ENCODE measurements around the gene CRISPLD2. TPM values are rescaled to one million over a fixed set of nuclear protein-coding genes. Genes with fewer than 3 reads are reported as not detected.
"Not testable (repeated sequence)": the region's sequence is repeated elsewhere in the genome, so short reads cannot be mapped to it uniquely, and the experiment has no call there.

The CRISPLD2 gene
- total RNA-seq, 4 donors from 2014 or later, result 19.6 to 319 (median 84.3) TPM

DNA sequence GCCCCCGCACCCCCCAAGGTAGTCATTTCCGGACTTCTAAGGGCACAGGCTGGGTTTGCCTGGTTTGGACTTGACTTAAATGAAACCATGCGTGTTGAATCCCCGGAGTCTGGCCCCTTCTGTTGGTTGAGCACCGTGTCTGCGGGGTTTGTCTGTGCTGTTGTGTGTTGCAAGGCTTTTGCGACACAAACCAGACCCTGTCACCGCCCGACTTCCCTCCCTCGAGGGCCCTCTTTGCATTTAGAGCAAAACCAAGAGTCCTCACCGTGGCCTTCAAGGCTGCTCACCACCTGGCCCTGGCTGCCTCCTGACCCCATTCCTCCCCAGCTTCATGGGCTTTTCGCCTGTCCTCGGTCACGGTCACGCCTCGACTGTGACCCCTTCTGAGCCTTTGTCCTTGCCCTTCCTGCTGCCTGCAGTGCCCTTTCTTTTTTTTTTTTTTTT lies 7.4 kb downstream of the CRISPLD2 start:
- DNase-seq, result no peak

DNA sequence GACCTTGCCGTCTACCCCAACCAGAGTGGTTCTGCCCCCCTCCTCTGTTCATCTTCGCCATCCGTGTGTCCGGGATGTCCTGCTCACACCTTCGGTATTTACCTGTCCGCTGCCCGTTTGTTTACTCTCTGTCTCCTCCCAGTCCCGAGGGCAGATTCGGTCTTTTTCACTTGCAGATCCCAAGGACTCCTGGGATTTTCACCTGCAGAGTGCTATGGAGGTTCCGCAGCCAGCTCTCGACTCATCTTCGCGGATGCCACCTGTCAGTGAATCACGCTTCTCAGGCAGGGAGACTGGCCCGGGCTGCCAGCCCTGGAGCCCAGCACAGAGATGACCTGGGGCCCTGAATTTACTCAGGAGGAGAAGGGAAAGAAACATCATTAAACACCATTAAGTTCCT lies 8.1 kb downstream of the CRISPLD2 start:
- Histone ChIP-seq H3K27ac (peak overlapping the region; percentile 60 to 92 (median 68)), H3K36me3 (no peaks in the 10 kb centered on the region), H3K4me3 (no peak overlapping the region), H3K4me1 (peaks cover 0 to under 1% (median 0%) of the 10 kb centered on the region in 4 donors), H3K27me3 (no peaks in the 10 kb centered on the region), H3K9me3 (no peaks in the 10 kb centered on the region)
- DNase-seq, result no peak
- TF ChIP-seq POLR2A (IDR thresholded peaks at IDR 0.05), result no peak
- no peak for TF ChIP-seq CTCF (IDR thresholded peaks at IDR 0.05)

More for the DNA sequence above, 7.4 kb downstream of the CRISPLD2 start:
- Histone ChIP-seq H3K4me1 (no peaks in the 10 kb centered on the region), H3K27me3 (no peaks in the 10 kb centered on the region), H3K36me3 (no peaks in the 10 kb centered on the region), H3K27ac (peak overlapping the region; percentile 59 to 92 (median 69)), H3K4me3 (no peak overlapping the region), H3K9me3 (no peaks in the 10 kb centered on the region)
- TF ChIP-seq POLR2A (IDR thresholded peaks at IDR 0.05) (no peak), CTCF (IDR thresholded peaks at IDR 0.05) (no peak)

DNA sequence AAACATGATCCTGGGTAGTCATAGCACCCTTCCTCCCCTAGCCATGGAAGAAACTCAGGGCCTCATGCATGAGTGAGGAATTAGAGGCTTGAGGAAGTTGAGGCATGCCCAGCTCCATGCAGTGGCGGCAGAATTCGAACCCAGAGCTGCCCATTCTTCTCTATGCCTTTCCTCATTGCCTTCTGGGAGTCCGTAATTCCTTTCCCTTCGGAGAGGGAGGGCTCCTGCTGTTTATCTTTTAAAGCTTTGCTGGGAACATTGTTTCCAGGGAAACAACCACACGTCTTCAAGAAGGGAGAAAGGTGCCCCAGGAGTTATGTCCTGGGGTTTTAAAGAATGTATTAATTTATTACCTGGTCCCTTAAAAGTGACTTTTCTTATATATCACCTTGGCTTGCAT lies 8.5 kb downstream of the CRISPLD2 start:
- peak overlapping the region; percentile 60 to 92 (median 68) for H3K27ac ChIP-seq
- no peak overlapping the region for H3K4me3 ChIP-seq
- H3K9me3 ChIP-seq, result no peaks in the 10 kb centered on the region
- no peak for TF ChIP-seq CTCF (IDR thresholded peaks at IDR 0.05)
- no peak for TF ChIP-seq POLR2A (IDR thresholded peaks at IDR 0.05)
- H3K4me1 ChIP-seq, result peaks cover 0 to 4% (median 0%) of the 10 kb centered on the region in 4 donors
- H3K27me3 ChIP-seq, result no peaks in the 10 kb centered on the region
- no peak for DNase-seq
- H3K36me3 ChIP-seq, result no peaks in the 10 kb centered on the region

DNA sequence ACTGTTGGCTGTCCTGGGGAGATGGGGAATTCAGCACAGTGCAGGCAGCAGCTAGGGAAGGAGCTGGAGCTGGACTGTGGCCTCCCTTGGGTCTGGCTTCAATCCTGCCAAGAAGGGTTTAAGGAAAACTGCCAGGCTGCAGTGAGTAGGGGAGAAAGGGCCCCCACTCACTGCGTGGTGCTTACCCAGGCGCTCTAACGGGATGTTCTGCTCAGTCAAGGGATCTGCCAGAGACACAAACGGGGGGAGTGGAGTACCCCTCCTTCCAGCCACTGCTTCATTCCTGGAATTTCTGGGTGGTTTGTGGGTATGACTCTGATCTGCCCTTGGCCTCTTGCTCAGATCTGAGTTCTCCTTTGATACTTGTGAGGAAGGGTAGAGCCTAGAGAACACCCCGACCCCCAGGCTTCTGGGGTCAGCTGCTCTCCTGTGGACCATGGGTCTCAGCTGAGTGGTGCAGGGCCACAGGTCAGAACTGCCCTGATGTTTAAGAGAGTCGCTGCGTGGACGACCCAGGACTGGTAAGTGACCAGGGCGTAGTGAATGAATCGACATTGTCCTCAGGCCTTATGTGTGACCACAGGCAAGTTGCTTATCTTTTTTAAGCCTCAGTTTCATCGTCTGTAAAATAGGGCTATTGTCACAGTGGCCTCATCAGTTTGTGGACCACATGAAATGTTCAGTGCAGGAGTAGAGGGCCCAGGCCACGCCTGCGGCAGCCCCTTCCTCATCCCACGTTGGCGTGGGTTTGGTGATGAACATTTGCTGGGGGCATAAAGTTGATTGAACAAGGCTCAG lies 9.6 kb downstream of the CRISPLD2 start:
- TF ChIP-seq POLR2A (IDR thresholded peaks at IDR 0.05) (peak in 1 of 2 donors; percentile 25), CTCF (IDR thresholded peaks at IDR 0.05) (no peak)
- H3K4me3 ChIP-seq, result no peak overlapping the region
- peak overlapping the region; percentile 46 to 92 (median 66) for H3K27ac ChIP-seq
- H3K36me3 ChIP-seq, result no peaks in the 10 kb centered on the region
- peaks cover 0 to 14% (median 0%) of the 10 kb centered on the region in 4 donors for H3K4me1 ChIP-seq
- no peak for DNase-seq
- H3K27me3 ChIP-seq, result no peaks in the 10 kb centered on the region
- H3K9me3 ChIP-seq, result no peaks in the 10 kb centered on the region

- H3K4me1 ChIP-seq, result peaks cover 0 to 18% (median 0%) of the 10 kb centered on the region in 4 donors
- TF ChIP-seq POLR2A (IDR thresholded peaks at IDR 0.05) (no peak), CTCF (IDR thresholded peaks at IDR 0.05) (no peak)
- no peaks in the 10 kb centered on the region for H3K27me3 ChIP-seq
- H3K27ac ChIP-seq, result peak overlapping the region; percentile 62 to 92 (median 74)
- H3K4me3 ChIP-seq, result no peak overlapping the region
- no peak for DNase-seq
- no peaks in the 10 kb centered on the region for H3K9me3 ChIP-seq
- H3K36me3 ChIP-seq, result no peaks in the 10 kb centered on the region
These were observed 11.1 kb downstream of the CRISPLD2 start for GRCh38 chr16:84830765-84831384.

GRCh38 chr16:84831728-84832127 lies 11.9 kb downstream of the CRISPLD2 start:
- peaks cover 0 to 18% (median 0%) of the 10 kb centered on the region in 4 donors for H3K4me1 ChIP-seq
- H3K27me3 ChIP-seq, H3K36me3 ChIP-seq, H3K4me3 ChIP-seq, H3K9me3 ChIP-seq, DNase-seq: not testable (repeated sequence)
- H3K27ac ChIP-seq, result peak overlapping the region; percentile 62 to 92 (median 76)

All from Peyer's patch (tissue), 4 donors.